CD14-positive monocyte (primary cell): ENCODE measurements around the gene EPAS1. TPM values are rescaled to one million over a fixed set of nuclear protein-coding genes. Genes with fewer than 3 reads are reported as not detected.

Experiments used
- DNase-seq, 3 donors: peaks; one replicate each; pipeline ENCODE4 v3.0.0-alpha.2; 2011 to 2022
- H2AFZ ChIP-seq: 2 replicates; pipeline ENCODE4 v1.6.0; 2012; ENCODE audit warnings: mild to moderate bottlenecking, low read depth, low read length, inconsistent platforms; ENCODE audit not compliant: insufficient read depth, poor library complexity, severe bottlenecking
- H3K27ac ChIP-seq, 2 donors: 1 replicate in 1 of 2; 2 replicates in 1 of 2; pipeline ENCODE4 v1.5.1; 2012 to 2013; ENCODE audit warnings: low read length in 2 of 2, control low read depth in 1 of 2, inconsistent platforms in 1 of 2, low read depth in 1 of 2, mild to moderate bottlenecking in 1 of 2
- H3K27me3 ChIP-seq, 2 donors: one replicate each; pipeline versions ENCODE4 v1.6.0 to v1.6.1; 2011 to 2013; ENCODE audit warnings: low read length in 2 of 2; ENCODE audit not compliant: control insufficient read depth in 2 of 2, insufficient read depth in 2 of 2
- H3K36me3 ChIP-seq, 2 donors: replicated peaks in 1 of 2; 1 replicate in 1 of 2; 2 replicates in 1 of 2; pipeline versions ENCODE4 v1.5.1 to v1.6.1; 2012 to 2013; ENCODE audit warnings: low read length in 2 of 2, control low read depth in 1 of 2, inconsistent platforms in 1 of 2, mild to moderate bottlenecking in 1 of 2; ENCODE audit not compliant: insufficient read depth in 2 of 2, control insufficient read depth in 1 of 2
- H3K4me1 ChIP-seq, 2 donors: 1 replicate in 1 of 2; 2 replicates in 1 of 2; pipeline versions ENCODE4 v1.5.1 to v1.6.1; 2012 to 2013; ENCODE audit warnings: low read length in 2 of 2, control low read depth in 1 of 2, inconsistent platforms in 1 of 2, mild to moderate bottlenecking in 1 of 2, moderate library complexity in 1 of 2; ENCODE audit not compliant: insufficient read depth in 2 of 2, control insufficient read depth in 1 of 2
- H3K4me2 ChIP-seq: replicated peaks from 2 replicates; pipeline ENCODE3; 2012; ENCODE audit warnings: low read length, moderate library complexity, mild to moderate bottlenecking; ENCODE audit not compliant: poor library complexity, severe bottlenecking; ENCODE audit errors: extremely low read depth
- H3K4me3 ChIP-seq, 3 experiments: fragments of 200-600 bp in 1 of 3; sonication (generic) in 1 of 3; replicated peaks in 1 of 3; 1 replicate in 2 of 3; 2 replicates in 1 of 3; pipeline ENCODE4 v1.5.1; 2011 to 2013; ENCODE audit warnings: low read length in 3 of 3, mild to moderate bottlenecking in 3 of 3, control low read depth in 2 of 3, low read depth in 2 of 3, inconsistent platforms in 1 of 3, moderate library complexity in 1 of 3
- H3K79me2 ChIP-seq: 2 replicates; pipeline ENCODE4 v1.6.0; 2012; ENCODE audit warnings: mild to moderate bottlenecking, control low read depth, inconsistent platforms, low read length, moderate library complexity; ENCODE audit not compliant: insufficient read depth
- H3K9ac ChIP-seq: 2 replicates; pipeline ENCODE4 v1.6.0; 2017; ENCODE audit warnings: low read length, mild to moderate bottlenecking; ENCODE audit not compliant: insufficient read depth, poor library complexity, severe bottlenecking
- H3K9me3 ChIP-seq, 2 donors: replicated peaks in 1 of 2; 1 replicate in 1 of 2; 2 replicates in 1 of 2; pipeline versions ENCODE4 v1.5.1 to v1.6.1; 2012 to 2013; ENCODE audit warnings: low read length in 2 of 2, control low read depth in 1 of 2; ENCODE audit not compliant: control insufficient read depth in 1 of 2, insufficient read depth in 1 of 2
- H4K20me1 ChIP-seq: 2 replicates; pipeline ENCODE4 v1.6.0; 2012; ENCODE audit warnings: mild to moderate bottlenecking, low read length, control low read depth, moderate library complexity; ENCODE audit not compliant: insufficient read depth
- H3K27ac Mint-ChIP-seq, 7 donors: one replicate each; pipeline ENCODE4 v1.8.0; 2020; ENCODE audit warnings: mild to moderate bottlenecking in 7 of 7, mixed read lengths in 7 of 7, moderate library complexity in 6 of 7, inconsistent platforms in 2 of 7
- H3K27me3 Mint-ChIP-seq, 3 donors: one replicate each; pipeline ENCODE4 v1.8.0; 2021 to 2022; ENCODE audit warnings: low read depth in 3 of 3, mild to moderate bottlenecking in 3 of 3, mixed read lengths in 3 of 3, moderate library complexity in 3 of 3, inconsistent platforms in 1 of 3
- H3K36me3 Mint-ChIP-seq, 2 donors: one replicate each; pipeline ENCODE4 v1.8.0; 2020; ENCODE audit warnings: mixed read lengths in 2 of 2, inconsistent platforms in 1 of 2, mild to moderate bottlenecking in 1 of 2
- H3K4me1 Mint-ChIP-seq: one replicate; pipeline ENCODE4 v1.8.0; 2020; ENCODE audit warnings: mild to moderate bottlenecking, mixed read lengths
- H3K4me3 Mint-ChIP-seq, 2 donors: one replicate each; pipeline ENCODE4 v1.8.0; 2020; ENCODE audit warnings: mild to moderate bottlenecking in 2 of 2, mixed read lengths in 2 of 2, moderate library complexity in 1 of 2
- H3K9me3 Mint-ChIP-seq, 7 donors: one replicate each; pipeline ENCODE4 v1.8.0; 2020 to 2022; ENCODE audit warnings: mixed read lengths in 7 of 7, mild to moderate bottlenecking in 6 of 7, moderate library complexity in 6 of 7, inconsistent platforms in 2 of 7
- CTCF ChIP-seq: fragments of 200-600 bp; IDR thresholded peaks from one replicate; pipeline ENCODE4 v1.8.0; 2022; ENCODE audit warnings: antibody characterized with exemption, mild to moderate bottlenecking
- WGBS: methylation state at CpG from one replicate; pipeline ENCODE4 v1.1.5; 2013; ENCODE audit warnings: missing lambda C conversion rate; ENCODE audit not compliant: insufficient coverage; 5-methylcytosine and 5-hydroxymethylcytosine counted together
- intact Hi-C, 2 donors: fragments of 100-400 bp; cut with micrococcal nuclease; formaldehyde crosslinking; loops; one replicate each; pipeline versions ENCODE4 v1.15.0 to v1.15.1; 2023
- polyA minus RNA-seq: library from RNA; depleted of rRNA, polyadenylated mRNA; stranded (reverse); fragments of >200 nt; gene quantifications from 2 replicates; pipeline ENCODE4 v1.2.3, GENCODE V29; 2012
- polyA plus RNA-seq, 3 donors: library from polyadenylated mRNA; depleted of rRNA in 1 of 3; unstranded in 2 of 3; stranded (reverse) in 1 of 3; fragments of 300-500 nt in 2 of 3; fragments of >200 nt in 1 of 3; fragmentation: Illumina TruSeq in 2 of 3; gene quantifications; 1 replicate in 2 of 3; 2 replicates in 1 of 3; pipeline ENCODE4 v1.2.3, GENCODE V29; 2012 to 2021
- total RNA-seq, 12 experiments: library from RNA in 1 of 12; stranded (reverse) in 1 of 12; fragments of 120-200 nt in 1 of 12; gene quantifications; one replicate each; pipeline ENCODE4 v1.2.4 and lab custom pipeline; 2013 to 2026; ENCODE audit warnings: mixed read lengths in 6 of 12, inconsistent platforms in 1 of 12

Gene EPAS1
- total RNA-seq (2013), result 0.50 TPM
- polyA plus RNA-seq (1 to 10 TPM in 1 of 3 donors, under 1 TPM in 2; 0.11 to 1.0 (median 0.88) TPM), polyA minus RNA-seq (0.88 and 1.4 TPM in 2 replicates), total RNA-seq (lab: John Stamatoyannopoulos, UW) (9.2 to 33.8 (median 16.0) reads per million in 11 experiments)

GRCh38 chr2:46296840-46297545 is at the start of gene EPAS1:
EPAS1 (plus strand) TSS chr2:46297407; CDS start chr2:46297912, 505 bp downstream.
- Histone ChIP-seq H3K4me1 (peaks cover 32 to 41% of the 10 kb centered on the region in 2 donors), H3K36me3 (no peaks in the 10 kb centered on the region), H3K4me3 (peak within 1 kb of the TSS; percentile 67 to 90 (median 72)), H2AFZ (peak within 1 kb of the TSS; percentile 93), H4K20me1 (no peaks in the 10 kb centered on the region), H3K4me2 (peak within 1 kb of the TSS; percentile 100), H3K27me3 (peaks cover 27 to 61% of the 10 kb centered on the region in 2 donors), H3K9me3 (peaks cover 0 to 6% of the 10 kb centered on the region in 2 donors), H3K79me2 (no peaks in the 10 kb centered on the region), H3K9ac (peak within 1 kb of the TSS; percentile 64), H3K27ac (peak within 1 kb of the TSS in 1 of 2 donors; percentile 70)
- H3K4me1 Mint-ChIP-seq, result peaks cover 38% of the 10 kb centered on the region
- H3K4me3 Mint-ChIP-seq, result peak within 1 kb of the TSS; percentile 88 to 98
- no peak for TF ChIP-seq CTCF
- intact Hi-C loops, result loop anchor here in 1 of 2 donors (5.0 to 10.0 kb wide), 2 partner anchors 70 to 212 kb away; no protein-coding TSS in a partner anchor
- peak within 1 kb of the TSS; percentile 13 to 86 (median 80) for H3K27ac Mint-ChIP-seq
- under 1% methylated on average over 94 of the region's 94 CpGs for WGBS
- H3K9me3 Mint-ChIP-seq, result peaks cover 0 to 17% (median 8%) of the 10 kb centered on the region in 7 donors
- H3K36me3 Mint-ChIP-seq, result peaks cover 8 to 12% of the 10 kb centered on the region in 2 donors
- DNase-seq, result peak; percentile 69 to 76 (median 74)
- peaks cover 61 to 74% (median 70%) of the 10 kb centered on the region in 3 donors for H3K27me3 Mint-ChIP-seq

- no peak for DNase-seq
- intact Hi-C loops, result no loop called here
- no peaks in the 10 kb centered on the region for H3K36me3 Mint-ChIP-seq
- Histone ChIP-seq H3K27me3 (no peaks in the 10 kb centered on the region), H3K4me2 (no peak overlapping the region), H3K9ac (no peak overlapping the region), H3K4me1 (no peaks in the 10 kb centered on the region), H3K27ac (no peak overlapping the region), H3K9me3 (no peaks in the 10 kb centered on the region), H4K20me1 (no peaks in the 10 kb centered on the region), H3K4me3 (no peak overlapping the region), H3K79me2 (no peaks in the 10 kb centered on the region), H3K36me3 (no peaks in the 10 kb centered on the region), H2AFZ (no peak overlapping the region)
- peaks cover 0 to 6% (median 2%) of the 10 kb centered on the region in 7 donors for H3K9me3 Mint-ChIP-seq
- H3K4me3 Mint-ChIP-seq, result no peak overlapping the region
- H3K4me1 Mint-ChIP-seq, result no peaks in the 10 kb centered on the region
- H3K27me3 Mint-ChIP-seq, result peaks cover 0 to 7% (median 4%) of the 10 kb centered on the region in 3 donors
- no peak for TF ChIP-seq CTCF
- H3K27ac Mint-ChIP-seq, result no peak overlapping the region
Measured at GRCh38 chr2:46248171-46248570, 49.0 kb upstream of the EPAS1 start.
